Hepatocyte (in vitro differentiated cells): Measurements from ENCODE around the gene ISYNA1. TPM values are rescaled to one million over a fixed set of nuclear protein-coding genes. Genes with fewer than 3 reads are reported as not detected.

Source experiments
- DNase-seq: peaks from one replicate; pipeline ENCODE4 v3.0.0-alpha.2; 2016; ENCODE audit warnings: low spot score
- H2AFZ ChIP-seq: fragments of 200-600 bp; sonication (generic); 2 replicates; pipeline ENCODE4 v1.6.0; 2016; ENCODE audit warnings: antibody characterized with exemption, mild to moderate bottlenecking
- H3K27ac ChIP-seq: fragments of 200-600 bp; sonication (generic); 2 replicates; pipeline ENCODE4 v1.5.1; 2016; ENCODE audit warnings: mild to moderate bottlenecking
- H3K27me3 ChIP-seq: fragments of 200-600 bp; sonication (generic); 2 replicates; pipeline ENCODE4 v1.6.1; 2016
- H3K36me3 ChIP-seq: fragments of 200-600 bp; sonication (generic); replicated peaks from 2 replicates; pipeline ENCODE4 v1.5.1; 2016; ENCODE audit warnings: low read depth; ENCODE audit not compliant: insufficient read depth
- H3K4me1 ChIP-seq: fragments of 200-600 bp; sonication (generic); 2 replicates; pipeline ENCODE4 v1.5.1; 2016; ENCODE audit warnings: mild to moderate bottlenecking, moderate library complexity; ENCODE audit not compliant: insufficient read depth
- H3K4me2 ChIP-seq: fragments of 200-600 bp; sonication (generic); 2 replicates; pipeline ENCODE4 v1.6.0; 2016
- H3K4me3 ChIP-seq: fragments of 200-600 bp; sonication (generic); 2 replicates; pipeline ENCODE4 v1.5.1; 2016; ENCODE audit warnings: mild to moderate bottlenecking
- H3K79me2 ChIP-seq: fragments of 200-600 bp; sonication (generic); 2 replicates; pipeline ENCODE4 v1.6.0; 2017; ENCODE audit warnings: mild to moderate bottlenecking
- H3K9me2 ChIP-seq: fragments of 200-600 bp; sonication (generic); replicated peaks from 2 replicates; pipeline ENCODE4 v1.6.0; 2017; ENCODE audit warnings: mild to moderate bottlenecking; ENCODE audit not compliant: insufficient read depth
- H3K9me3 ChIP-seq: fragments of 200-600 bp; sonication (generic); 2 replicates; pipeline ENCODE4 v1.5.1; 2016; ENCODE audit warnings: low read depth, mild to moderate bottlenecking
- H4K20me1 ChIP-seq: fragments of 200-600 bp; sonication (generic); 2 replicates; pipeline ENCODE4 v1.6.0; 2016; ENCODE audit warnings: mild to moderate bottlenecking; ENCODE audit not compliant: insufficient read depth, poor library complexity, severe bottlenecking
- EZH2 ChIP-seq: fragments of 200-600 bp; sonication (generic); IDR thresholded peaks from 2 replicates; pipeline ENCODE4 v1.6.1; 2016; ENCODE audit warnings: antibody characterized with exemption, mild to moderate bottlenecking, borderline replicate concordance
- EZH2phosphoT487 ChIP-seq: fragments of 200-600 bp; sonication (generic); IDR thresholded peaks from one replicate; pipeline ENCODE4 v1.6.1; 2018; ENCODE audit warnings: antibody characterized with exemption, mild to moderate bottlenecking, low read depth, moderate library complexity; ENCODE audit not compliant: unreplicated experiment, severe bottlenecking
- WGBS: methylation state at CpG from one replicate; pipeline ENCODE4 v1.1.6; 2016; ENCODE audit warnings: low lambda C conversion rate; ENCODE audit errors: missing lambda C conversion rate; 5-methylcytosine and 5-hydroxymethylcytosine counted together
- polyA plus RNA-seq: library from polyadenylated mRNA; unstranded; fragments of >200 nt; fragmentation: Nextera tagmentation; extraction: Ambion mirVana; gene quantifications from 2 replicates; pipeline ENCODE4 v1.2.1, GENCODE V29; 2016
- total RNA-seq: library from RNA; depleted of rRNA; stranded (reverse); fragments of >200 nt; gene quantifications from 2 replicates; pipeline ENCODE4 v1.2.3, GENCODE V29; 2014
- TF ChIP-seq, protein P1 (sequence below): fragments of 200-600 bp; sonication (generic); IDR thresholded peaks from 2 replicates; pipeline ENCODE4 v1.5.1; 2016; ENCODE audit warnings: antibody characterized with exemption, mild to moderate bottlenecking; ENCODE audit not compliant: poor library complexity

Gene ISYNA1
- total and polyA plus RNA-seq, 2 experiments from 2014 or later = 51.5 to 144 TPM

DNA sequence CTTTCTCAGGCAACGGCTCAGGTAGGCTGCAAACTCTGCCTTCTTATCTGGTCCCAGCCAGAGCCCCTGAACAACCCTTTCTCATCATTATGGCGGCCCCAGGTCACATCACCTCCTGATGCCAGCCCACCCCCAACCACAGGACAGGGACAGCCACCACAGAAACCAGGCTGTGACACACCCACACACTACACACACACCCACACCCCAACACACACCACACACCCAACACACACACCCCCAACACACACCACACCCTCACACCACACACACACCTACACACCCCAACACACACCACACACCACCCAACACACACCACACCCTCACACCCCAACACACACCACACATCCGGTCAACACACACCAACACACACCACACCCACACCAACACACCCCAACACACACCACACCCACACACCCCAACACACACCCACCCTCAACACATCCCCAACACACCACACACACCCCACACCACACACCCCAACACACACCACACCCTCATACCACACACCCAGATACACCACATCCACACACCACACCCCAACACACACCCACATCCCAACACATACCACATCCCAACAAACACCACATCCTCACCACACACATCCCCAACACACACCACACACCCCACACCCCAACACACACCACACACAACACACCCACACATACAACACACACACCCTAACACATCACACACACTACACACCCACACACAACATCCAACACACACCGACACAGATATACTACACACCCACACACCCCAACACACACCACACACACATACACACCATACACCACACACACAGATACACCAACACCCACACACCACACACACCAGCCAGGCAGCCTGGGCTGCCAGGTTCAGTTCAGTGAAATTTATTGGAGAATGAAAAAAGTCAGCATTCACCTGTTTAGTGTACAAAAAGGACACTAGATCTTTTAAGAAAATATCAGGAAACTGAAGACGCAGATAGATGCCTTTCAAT lies 4.2 kb upstream of the ISYNA1 start:
- Histone ChIP-seq H3K27me3 (no peaks in the 10 kb centered on the region), H3K4me1 (peaks cover 26% of the 10 kb centered on the region), H3K36me3 (no peaks in the 10 kb centered on the region), H3K4me3 (no peak overlapping the region), H3K9me3 (no peaks in the 10 kb centered on the region), H4K20me1 (no peaks in the 10 kb centered on the region), H3K9me2 (no peaks in the 10 kb centered on the region), H2AFZ (no peak overlapping the region), H3K4me2 (no peak overlapping the region), H3K79me2 (no peaks in the 10 kb centered on the region), H3K27ac (no peak overlapping the region)
- DNase-seq = no peak
- 87% methylated on average over 5 of the region's 5 CpGs for WGBS
- TF ChIP-seq, protein P1, sequence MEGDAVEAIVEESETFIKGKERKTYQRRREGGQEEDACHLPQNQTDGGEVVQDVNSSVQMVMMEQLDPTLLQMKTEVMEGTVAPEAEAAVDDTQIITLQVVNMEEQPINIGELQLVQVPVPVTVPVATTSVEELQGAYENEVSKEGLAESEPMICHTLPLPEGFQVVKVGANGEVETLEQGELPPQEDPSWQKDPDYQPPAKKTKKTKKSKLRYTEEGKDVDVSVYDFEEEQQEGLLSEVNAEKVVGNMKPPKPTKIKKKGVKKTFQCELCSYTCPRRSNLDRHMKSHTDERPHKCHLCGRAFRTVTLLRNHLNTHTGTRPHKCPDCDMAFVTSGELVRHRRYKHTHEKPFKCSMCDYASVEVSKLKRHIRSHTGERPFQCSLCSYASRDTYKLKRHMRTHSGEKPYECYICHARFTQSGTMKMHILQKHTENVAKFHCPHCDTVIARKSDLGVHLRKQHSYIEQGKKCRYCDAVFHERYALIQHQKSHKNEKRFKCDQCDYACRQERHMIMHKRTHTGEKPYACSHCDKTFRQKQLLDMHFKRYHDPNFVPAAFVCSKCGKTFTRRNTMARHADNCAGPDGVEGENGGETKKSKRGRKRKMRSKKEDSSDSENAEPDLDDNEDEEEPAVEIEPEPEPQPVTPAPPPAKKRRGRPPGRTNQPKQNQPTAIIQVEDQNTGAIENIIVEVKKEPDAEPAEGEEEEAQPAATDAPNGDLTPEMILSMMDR = no peak

DNA sequence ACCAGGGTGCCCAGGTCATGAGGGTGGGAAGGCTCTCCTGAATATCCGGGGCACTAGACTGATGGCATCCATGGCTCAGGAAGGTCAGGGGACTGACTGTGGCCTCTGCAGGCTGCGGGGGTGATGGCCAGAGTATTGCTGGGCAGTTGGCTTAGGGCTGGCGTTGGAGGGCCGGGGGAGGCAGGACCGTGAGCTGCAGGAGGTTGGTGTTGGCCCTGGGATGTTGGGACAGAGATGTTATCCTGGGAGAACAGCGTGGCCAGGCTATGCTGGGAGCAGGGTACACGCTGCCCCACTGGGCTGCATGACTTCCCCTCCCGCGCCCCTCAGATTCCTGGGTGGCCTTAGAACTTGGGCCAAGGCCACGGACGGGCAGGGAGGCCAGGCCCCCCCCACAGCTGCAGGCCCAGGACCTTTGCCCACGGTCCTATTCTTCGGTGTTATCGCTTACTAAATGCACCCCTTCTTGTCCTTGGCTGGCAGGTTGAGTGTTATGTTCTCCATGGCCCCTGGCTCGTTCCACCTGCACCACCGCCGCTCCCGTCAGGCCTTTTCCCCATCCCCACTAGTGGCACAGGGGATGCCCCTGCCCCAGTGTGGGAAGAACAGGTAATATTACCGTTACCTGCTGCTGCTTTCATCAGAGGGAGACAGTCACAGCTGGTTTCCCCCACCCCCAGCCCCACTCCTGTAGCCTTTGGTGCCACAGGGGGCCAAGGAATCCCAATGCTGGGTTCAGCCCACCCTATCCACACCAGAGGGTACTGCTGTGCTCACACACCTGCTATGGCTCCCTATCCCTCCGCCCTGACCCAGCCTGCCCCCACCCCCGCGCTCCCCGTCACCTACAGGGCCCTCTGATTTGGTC lies 3.2 kb upstream of the ISYNA1 start:
- Histone ChIP-seq H3K4me2 (no peak overlapping the region), H3K4me3 (no peak overlapping the region), H3K9me2 (no peaks in the 10 kb centered on the region), H4K20me1 (no peaks in the 10 kb centered on the region), H3K36me3 (no peaks in the 10 kb centered on the region), H3K27ac (no peak overlapping the region), H3K4me1 (peaks cover 31% of the 10 kb centered on the region), H3K9me3 (no peaks in the 10 kb centered on the region), H2AFZ (no peak overlapping the region), H3K27me3 (no peaks in the 10 kb centered on the region), H3K79me2 (no peaks in the 10 kb centered on the region)
- WGBS = 90% methylated on average over 23 of the region's 23 CpGs
- TF ChIP-seq EZH2 = no peak
- TF ChIP-seq, protein P1 = no peak
- TF ChIP-seq EZH2phosphoT487 = no peak
- DNase-seq = no peak

DNA sequence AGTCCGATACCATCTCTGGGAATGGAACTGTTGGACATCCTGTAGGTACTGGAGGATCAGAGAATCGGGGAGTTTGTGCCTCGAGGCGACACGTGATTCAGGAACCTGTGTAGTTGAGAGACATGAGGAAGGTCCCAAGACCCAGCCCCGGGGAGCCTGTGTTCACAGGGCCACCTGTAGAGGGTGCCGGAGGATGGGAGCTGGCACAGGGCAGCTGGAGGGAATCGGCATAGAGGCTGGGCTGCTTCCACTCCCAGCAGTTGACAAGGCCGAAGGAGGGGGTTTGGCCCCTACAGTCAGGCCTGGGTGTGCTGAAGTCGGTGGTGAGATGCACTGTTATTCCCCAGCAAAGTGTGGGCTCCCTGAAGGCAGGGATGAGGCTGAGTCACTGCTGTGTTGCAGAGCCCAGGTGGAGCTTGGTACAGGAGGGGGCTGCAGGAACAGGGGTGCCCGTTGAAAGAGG lies 2.5 kb upstream of the ISYNA1 start:
- H3K36me3 ChIP-seq = no peaks in the 10 kb centered on the region
- H3K9me3 ChIP-seq = no peaks in the 10 kb centered on the region
- WGBS = 79% methylated on average over 11 of the region's 11 CpGs
- TF ChIP-seq, protein P1 = peak; percentile 21
- TF ChIP-seq EZH2phosphoT487 (no peak), EZH2 (no peak)
- no peak overlapping the region for H2AFZ ChIP-seq
- peak overlapping the region; percentile 86 for H3K27ac ChIP-seq
- peaks cover 31% of the 10 kb centered on the region for H3K4me1 ChIP-seq
- H3K4me2 ChIP-seq = no peak overlapping the region
- H4K20me1 ChIP-seq = no peaks in the 10 kb centered on the region
- H3K9me2 ChIP-seq = no peaks in the 10 kb centered on the region
- H3K4me3 ChIP-seq = no peak overlapping the region
- DNase-seq = no peak
- no peaks in the 10 kb centered on the region for H3K79me2 ChIP-seq
- no peaks in the 10 kb centered on the region for H3K27me3 ChIP-seq
